ENCODE data around the gene SLC35G3.
"Not testable (repeated sequence)": the region's sequence is repeated elsewhere in the genome, so short reads cannot be mapped to it uniquely, and the experiment has no call there.

The SLC35G3 gene

DNA sequence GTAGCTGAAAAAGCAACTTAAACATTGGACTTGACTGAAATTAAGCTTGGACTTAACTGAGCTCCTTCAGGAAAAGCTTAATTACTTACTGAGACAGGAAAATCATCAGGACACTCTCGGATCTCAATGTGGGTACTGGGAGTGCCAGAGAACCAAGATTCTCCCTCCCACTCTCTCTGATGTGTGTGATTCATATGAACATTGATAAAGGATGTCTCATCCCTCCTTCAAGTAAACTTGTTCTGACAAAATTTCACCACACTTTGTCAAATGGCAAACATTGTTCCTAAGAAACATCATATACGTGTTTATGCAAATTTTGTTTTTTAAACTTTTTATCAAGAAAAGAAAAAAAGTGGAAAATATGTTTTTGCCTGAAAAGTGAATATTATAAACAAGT, 44.6 kb upstream of the SLC35G3 start:
- DNase-seq (ENCODE audit: insufficient read length, low spot score) (no peak), FAIRE-seq (no peak)
- TF ChIP-seq CTCF (IDR thresholded peaks at IDR 0.05; ENCODE audit: insufficient read depth, missing control alignments), result no peak

- no peak for TF ChIP-seq CTCF (IDR thresholded peaks at IDR 0.05; ENCODE audit: insufficient read depth, missing control alignments)
- FAIRE-seq (no peak), DNase-seq (ENCODE audit: insufficient read length, low spot score) (no peak)
These were observed 42.6 kb upstream of the SLC35G3 start for GRCh38 chr17:35236821-35237220.

DNA sequence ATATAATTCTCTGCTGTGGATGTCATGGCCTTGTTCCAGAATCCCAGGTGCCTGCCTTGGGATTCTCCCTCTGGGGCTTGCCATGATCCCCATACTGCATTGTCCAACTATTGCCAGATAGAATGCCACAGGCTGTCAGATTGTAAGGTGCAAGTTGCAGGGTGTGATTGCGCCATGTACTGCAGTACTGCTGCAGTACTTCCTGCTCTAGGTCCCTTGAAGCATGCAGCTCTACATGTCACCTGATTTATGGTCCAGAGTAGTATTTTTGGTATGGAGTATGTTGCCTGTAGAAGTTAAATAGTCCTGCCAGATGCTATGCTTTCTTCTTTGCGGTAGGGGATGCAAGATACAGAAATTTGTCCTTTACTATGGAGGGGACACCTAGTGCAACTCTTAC, 41.7 kb upstream of the SLC35G3 start:
- FAIRE-seq (no peak), DNase-seq (ENCODE audit: insufficient read length, low spot score) (no peak)
- no peak for TF ChIP-seq CTCF (IDR thresholded peaks at IDR 0.05; ENCODE audit: insufficient read depth, missing control alignments)

GRCh38 chr17:35235289-35235688, 41.1 kb upstream of the SLC35G3 start:
- no peak for DNase-seq (ENCODE audit: insufficient read length, low spot score)
- FAIRE-seq, result no peak
- TF ChIP-seq CTCF (IDR thresholded peaks at IDR 0.05; ENCODE audit: insufficient read depth, missing control alignments), result no peak

- FAIRE-seq; DNase-seq (ENCODE audit: insufficient read length, low spot score): not testable (repeated sequence)
These were observed 40.1 kb upstream of the SLC35G3 start for GRCh38 chr17:35234315-35234714.

GRCh38 chr17:35229638-35230037, 35.4 kb upstream of the SLC35G3 start:
- DNase-seq (ENCODE audit: insufficient read length, low spot score), result no peak
- no peak for TF ChIP-seq CTCF (IDR thresholded peaks at IDR 0.05; ENCODE audit: insufficient read depth, missing control alignments)
- FAIRE-seq, result no peak

DNA sequence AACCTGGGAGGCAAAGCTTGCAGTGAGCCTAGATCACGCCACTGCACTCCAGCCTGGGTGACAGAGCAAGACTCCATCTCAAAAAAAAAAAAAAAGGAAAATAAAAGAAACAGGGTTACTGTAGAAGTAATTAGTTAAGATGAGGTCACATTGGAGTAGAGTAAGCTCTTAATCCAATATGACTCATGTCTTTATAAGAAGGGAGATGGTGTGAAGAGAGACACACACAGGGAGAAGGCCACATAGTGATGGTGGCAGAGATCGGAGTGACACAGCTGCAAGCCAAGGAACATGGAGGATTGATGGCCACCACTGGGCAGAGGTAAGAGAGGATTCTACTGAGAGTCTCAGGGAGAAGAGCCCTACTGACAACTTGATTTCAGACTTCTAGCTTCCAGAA, 33.4 kb upstream of the SLC35G3 start:
- FAIRE-seq (no peak), DNase-seq (ENCODE audit: insufficient read length, low spot score) (no peak)
- no peak for TF ChIP-seq CTCF (IDR thresholded peaks at IDR 0.05; ENCODE audit: insufficient read depth, missing control alignments)

- no peak for FAIRE-seq
These were observed 30.2 kb upstream of the SLC35G3 start for GRCh38 chr17:35224436-35224835.

More at GRCh38 chr17:35224436-35224835, 30.2 kb upstream of the SLC35G3 start:
- TF ChIP-seq CTCF (IDR thresholded peaks at IDR 0.05; ENCODE audit: insufficient read depth, missing control alignments), result no peak
- no peak for DNase-seq (ENCODE audit: insufficient read length, low spot score)
